OCI-LY7 (cell line): Measurements from ENCODE around the gene EXOC1L. TPM values are rescaled to one million over a fixed set of nuclear protein-coding genes. Genes with fewer than 3 reads are reported as not detected.
"Not testable (repeated sequence)": the region's sequence is repeated elsewhere in the genome, so short reads cannot be mapped to it uniquely, and the experiment has no call there.

Experiments used
- BruUV-seq: library from RNA; stranded (reverse); fragments of 400-500 nt; replicated peaks from 2 replicates; lab custom pipeline; 2021; lab: Mats Ljungman, UMichigan
- CTCF ChIA-PET: fragments of 300-600 bp; sonication (Branson Sonifier 250); formaldehyde crosslinking; loops from one replicate; lab custom pipeline; 2022; ENCODE audit warnings: antibody characterized with exemption; ENCODE audit not compliant: unreplicated experiment; lab: Charles Lee
- POLR2A ChIA-PET: fragments of 300-600 bp; sonication (Branson Sonifier 250); formaldehyde crosslinking; loops from one replicate; lab custom pipeline; 2022; ENCODE audit warnings: antibody characterized with exemption; lab: Charles Lee
- DNase-seq: peaks from one replicate; pipeline ENCODE4 v3.0.0-alpha.2; 2015; ENCODE audit warnings: low spot score
- H2AFZ ChIP-seq: fragments of 200-600 bp; sonication (generic), shearing (Covaris generic); 2 replicates; pipeline ENCODE4 v1.6.1; 2014; ENCODE audit warnings: mild to moderate bottlenecking, antibody characterized with exemption, low read length, moderate library complexity
- H3K27ac ChIP-seq: fragments of 200-600 bp; sonication (generic); 2 replicates; pipeline ENCODE4 v1.5.1; 2014; ENCODE audit warnings: mixed run types, low read depth, mild to moderate bottlenecking, moderate library complexity, low read length, inconsistent platforms; ENCODE audit not compliant: poor library complexity, severe bottlenecking
- H3K36me3 ChIP-seq: fragments of 200-600 bp; sonication (generic); 2 replicates; pipeline ENCODE4 v1.6.1; 2014; ENCODE audit warnings: mild to moderate bottlenecking, antibody characterized with exemption, low read length, moderate library complexity, mixed read lengths; ENCODE audit not compliant: insufficient read depth
- H3K4me1 ChIP-seq: fragments of 200-600 bp; sonication (generic); 2 replicates; pipeline ENCODE4 v1.5.1; 2014; ENCODE audit warnings: mild to moderate bottlenecking, low read length; ENCODE audit not compliant: insufficient read depth, poor library complexity, severe bottlenecking
- H3K4me2 ChIP-seq: fragments of 200-600 bp; sonication (generic); 2 replicates; pipeline ENCODE4 v1.6.1; 2014; ENCODE audit warnings: mild to moderate bottlenecking, low read length
- H3K4me3 ChIP-seq: fragments of 200-600 bp; sonication (generic); 2 replicates; pipeline ENCODE4 v1.5.1; 2014; ENCODE audit warnings: mild to moderate bottlenecking, low read depth, low read length; ENCODE audit not compliant: poor library complexity, severe bottlenecking
- H3K79me2 ChIP-seq: fragments of 200-600 bp; sonication (generic); 2 replicates; pipeline ENCODE4 v1.6.1; 2016; ENCODE audit warnings: low read depth, mild to moderate bottlenecking, low read length, moderate library complexity, mixed read lengths; ENCODE audit not compliant: insufficient read depth
- H3K9me2 ChIP-seq: fragments of 200-600 bp; sonication (generic); 2 replicates; pipeline ENCODE4 v1.6.1; 2016; ENCODE audit warnings: mild to moderate bottlenecking, low read length, mixed read lengths; ENCODE audit not compliant: insufficient read depth
- H3K9me3 ChIP-seq: fragments of 200-600 bp; sonication (generic); 2 replicates; pipeline ENCODE4 v1.6.1; 2014; ENCODE audit warnings: mild to moderate bottlenecking, mixed run types, low read length, mixed read lengths
- H4K20me1 ChIP-seq: fragments of 200-600 bp; sonication (generic); 2 replicates; pipeline ENCODE4 v1.6.1; 2014; ENCODE audit warnings: mild to moderate bottlenecking, antibody characterized with exemption, low read length, moderate library complexity, mixed read lengths; ENCODE audit not compliant: insufficient read depth
- EZH2phosphoT487 ChIP-seq: fragments of 200-600 bp; sonication (generic); IDR thresholded peaks from 2 replicates; pipeline ENCODE4 v1.6.1; 2018; ENCODE audit warnings: low read depth, borderline replicate concordance, mild to moderate bottlenecking, mixed run types, antibody characterized with exemption, low read length, moderate library complexity, mixed read lengths
- intact Hi-C: fragments of 100-400 bp; cut with micrococcal nuclease; formaldehyde crosslinking; loops from one replicate; pipeline ENCODE4 v1.10.0; 2022; ENCODE audit not compliant: unreplicated experiment
- total RNA-seq, 2 experiments: library from RNA; depleted of rRNA in 1 of 2; stranded (reverse); fragments of >200 nt in 1 of 2; shearing (Covaris generic) in 1 of 2; gene quantifications; 2 replicates each; pipeline ENCODE4 v1.2.3, GENCODE V29; 2014 to 2022
- TF ChIP-seq, protein P1 (sequence below): fragments of 200-600 bp; sonication (generic); conservative IDR thresholded peaks from 2 replicates; pipeline ENCODE4 v1.5.1; 2014; ENCODE audit warnings: mild to moderate bottlenecking, antibody characterized with exemption, low read length, moderate library complexity, mixed read lengths

The EXOC1L gene
- total RNA-seq, 2 experiments from 2014 or later: not detected

GRCh38 chr4:55842312-55842711 is 22.7 kb downstream of the EXOC1L start:
- BruUV-seq, H2AFZ ChIP-seq, DNase-seq, H4K20me1 ChIP-seq, H3K9me3 ChIP-seq, H3K4me2 ChIP-seq, H3K4me1 ChIP-seq, H3K4me3 ChIP-seq, H3K36me3 ChIP-seq, POLR2A ChIA-PET, H3K9me2 ChIP-seq, H3K79me2 ChIP-seq, CTCF ChIA-PET, intact Hi-C loops, H3K27ac ChIP-seq: not testable (repeated sequence)

GRCh38 chr4:55849724-55850123 is 30.1 kb downstream of the EXOC1L start:
- DNase-seq: no peak
- Histone ChIP-seq H4K20me1 (peaks cover 3% of the 10 kb centered on the region; the same call in 1 of the 2 replicates), H3K4me3 (no peak overlapping the region), H3K79me2 (peaks cover 7% of the 10 kb centered on the region; the same call in 1 of the 2 replicates), H3K36me3 (no peaks in the 10 kb centered on the region), H3K9me2 (no peaks in the 10 kb centered on the region), H3K4me2 (no peak overlapping the region), H3K9me3 (peaks cover 4% of the 10 kb centered on the region; the same call in 1 of the 2 replicates), H3K27ac (no peak overlapping the region), H2AFZ (no peak overlapping the region), H3K4me1 (peaks cover 10% of the 10 kb centered on the region)
- ChIA-PET POLR2A (interaction anchor here (0.6 kb wide), 1 partner anchor 26 kb away, joined by 3 read pairs; no protein-coding TSS in a partner anchor), CTCF (interaction anchor here (0.6 kb wide), 1 partner anchor 1310 kb away, joined by 3 read pairs; no protein-coding TSS in a partner anchor)
- intact Hi-C loops: loop anchor here (5.0 kb wide), 2 partner anchors 302 to 502 kb away; partner anchors contain the start of genes CLOCK and SRD5A3
- BruUV-seq: no TSS peak
- TF ChIP-seq, protein P1, sequence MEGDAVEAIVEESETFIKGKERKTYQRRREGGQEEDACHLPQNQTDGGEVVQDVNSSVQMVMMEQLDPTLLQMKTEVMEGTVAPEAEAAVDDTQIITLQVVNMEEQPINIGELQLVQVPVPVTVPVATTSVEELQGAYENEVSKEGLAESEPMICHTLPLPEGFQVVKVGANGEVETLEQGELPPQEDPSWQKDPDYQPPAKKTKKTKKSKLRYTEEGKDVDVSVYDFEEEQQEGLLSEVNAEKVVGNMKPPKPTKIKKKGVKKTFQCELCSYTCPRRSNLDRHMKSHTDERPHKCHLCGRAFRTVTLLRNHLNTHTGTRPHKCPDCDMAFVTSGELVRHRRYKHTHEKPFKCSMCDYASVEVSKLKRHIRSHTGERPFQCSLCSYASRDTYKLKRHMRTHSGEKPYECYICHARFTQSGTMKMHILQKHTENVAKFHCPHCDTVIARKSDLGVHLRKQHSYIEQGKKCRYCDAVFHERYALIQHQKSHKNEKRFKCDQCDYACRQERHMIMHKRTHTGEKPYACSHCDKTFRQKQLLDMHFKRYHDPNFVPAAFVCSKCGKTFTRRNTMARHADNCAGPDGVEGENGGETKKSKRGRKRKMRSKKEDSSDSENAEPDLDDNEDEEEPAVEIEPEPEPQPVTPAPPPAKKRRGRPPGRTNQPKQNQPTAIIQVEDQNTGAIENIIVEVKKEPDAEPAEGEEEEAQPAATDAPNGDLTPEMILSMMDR: no peak
- TF ChIP-seq EZH2phosphoT487: no peak

DNA sequence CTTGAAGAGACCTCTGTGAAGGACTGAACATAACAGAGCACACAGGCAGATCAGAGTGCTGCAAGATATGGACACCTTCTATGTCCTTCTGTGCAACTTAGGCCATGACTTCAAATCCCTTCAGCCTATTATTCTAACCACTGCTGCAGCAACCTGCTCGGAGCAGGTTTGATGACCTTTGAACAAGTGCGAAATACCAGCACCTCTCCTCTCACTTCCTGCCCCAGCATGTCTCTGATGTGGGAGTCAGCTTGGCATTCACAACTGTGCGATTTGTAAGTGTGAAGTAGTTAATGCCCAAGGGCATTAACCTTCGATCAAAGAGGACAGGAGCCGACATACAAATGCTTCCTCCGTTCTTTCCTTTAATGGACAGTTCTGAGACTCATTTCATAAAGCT is 32.3 kb downstream of the EXOC1L start:
- TF ChIP-seq, protein P1: no peak
- no peak for TF ChIP-seq EZH2phosphoT487
- Histone ChIP-seq H3K79me2 (peaks cover 18% of the 10 kb centered on the region; the same call in 1 of the 2 replicates), H3K36me3 (no peaks in the 10 kb centered on the region), H3K4me3 (no peak overlapping the region), H3K9me2 (no peaks in the 10 kb centered on the region), H3K4me2 (no peak overlapping the region), H2AFZ (peak overlapping the region; percentile 96; the same call in 1 of the 2 replicates), H3K4me1 (peaks cover 17% of the 10 kb centered on the region), H3K27ac (no peak overlapping the region), H3K9me3 (peaks cover 4% of the 10 kb centered on the region; the same call in 1 of the 2 replicates), H4K20me1 (peaks cover 4% of the 10 kb centered on the region; the same call in 1 of the 2 replicates)
- intact Hi-C loops: loop anchor here (2.0 to 5.0 kb wide), 3 partner anchors 97 to 505 kb away; partner anchors contain the start of genes CEP135, CLOCK and SRD5A3
- POLR2A ChIA-PET: no interaction called here
- CTCF ChIA-PET: no interaction called here
- no TSS peak for BruUV-seq
- DNase-seq: no peak
